IMR-90 (cell line): ENCODE measurements around the gene CELSR1.

Experiments
- CEBPB ChIP-seq: IDR thresholded peaks from 2 replicates; pipeline ENCODE4 v1.6.1; 2012; ENCODE audit warnings: low read depth, low read length, improper control_type of control experiment
- CTCF ChIP-seq: conservative IDR thresholded peaks from 2 replicates; pipeline ENCODE4 v1.5.1; 2012; ENCODE audit warnings: mild to moderate bottlenecking, low read depth, low read length, improper control_type of control experiment
- FOS ChIP-seq: fragments of 150-350 bp; IDR thresholded peaks from 2 replicates; pipeline ENCODE4 v1.6.1; 2016; ENCODE audit warnings: low read depth, low read length
- MAFK ChIP-seq: IDR thresholded peaks from 2 replicates; pipeline ENCODE4 v1.6.1; 2012; ENCODE audit warnings: low read depth, low read length, improper control_type of control experiment
- MAZ ChIP-seq: IDR thresholded peaks from 2 replicates; pipeline ENCODE4 v1.6.1; 2012; ENCODE audit warnings: low read depth, mild to moderate bottlenecking, low read length, improper control_type of control experiment, moderate library complexity, borderline replicate concordance
- MXI1 ChIP-seq: IDR thresholded peaks from 2 replicates; pipeline ENCODE4 v1.6.1; 2012; ENCODE audit warnings: low read depth, mild to moderate bottlenecking, low read length, moderate library complexity, borderline replicate concordance
- POLR2A ChIP-seq: IDR thresholded peaks from 2 replicates; pipeline ENCODE4 v1.6.1; 2012; ENCODE audit warnings: mild to moderate bottlenecking, low read depth, low read length
- RAD21 ChIP-seq: IDR thresholded peaks from 2 replicates; pipeline ENCODE4 v1.6.1; 2012; ENCODE audit warnings: low read length, improper control_type of control experiment
- TF ChIP-seq, protein P1 (sequence below): fragments of 150-350 bp; IDR thresholded peaks from 2 replicates; pipeline ENCODE4 v1.6.1; 2017; ENCODE audit warnings: mild to moderate bottlenecking, antibody characterized with exemption, low read length, low read depth

DNA sequence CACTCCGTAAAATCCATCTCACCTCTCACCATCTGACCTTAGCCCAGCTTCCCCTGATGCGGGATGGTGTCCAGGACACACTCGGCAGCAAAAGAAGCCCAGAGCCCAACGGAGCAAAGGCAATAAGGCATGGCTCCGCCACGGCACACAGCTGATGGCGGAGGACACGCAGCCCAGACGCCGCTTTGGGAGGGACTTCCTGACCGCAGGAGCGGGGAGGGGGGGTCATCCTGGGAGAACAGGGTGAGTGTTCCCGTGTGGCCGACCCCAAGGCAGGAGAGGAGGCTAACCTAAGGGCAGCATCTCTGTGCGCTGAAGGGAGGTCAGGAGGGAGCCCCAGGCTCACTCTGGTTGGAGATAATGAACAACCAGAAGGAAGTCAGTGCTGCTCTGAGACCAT is 130.6 kb downstream of the CELSR1 start:
- TF ChIP-seq CEBPB (no peak), RAD21 (no peak), CTCF (no peak), POLR2A (no peak), MAZ (no peak), MXI1 (no peak), MAFK (no peak), FOS (no peak)
- TF ChIP-seq, protein P1, sequence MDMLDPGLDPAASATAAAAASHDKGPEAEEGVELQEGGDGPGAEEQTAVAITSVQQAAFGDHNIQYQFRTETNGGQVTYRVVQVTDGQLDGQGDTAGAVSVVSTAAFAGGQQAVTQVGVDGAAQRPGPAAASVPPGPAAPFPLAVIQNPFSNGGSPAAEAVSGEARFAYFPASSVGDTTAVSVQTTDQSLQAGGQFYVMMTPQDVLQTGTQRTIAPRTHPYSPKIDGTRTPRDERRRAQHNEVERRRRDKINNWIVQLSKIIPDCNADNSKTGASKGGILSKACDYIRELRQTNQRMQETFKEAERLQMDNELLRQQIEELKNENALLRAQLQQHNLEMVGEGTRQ = no peak
